ENCODE measurements around the gene ARHGAP42.

Gene ARHGAP42

GRCh38 chr11:100812517-100812916, 125.4 kb downstream of the ARHGAP42 start:
- CTCF ChIA-PET = no interaction called here
- POLR2A ChIA-PET = no interaction called here
- no peak for DNase-seq (ENCODE audit: extremely low spot score)
- no peak for TF ChIP-seq CTCF (IDR thresholded peaks at IDR 0.05; ENCODE audit: control extremely low read depth, extremely low read depth, low read depth, missing control alignments)

GRCh38 chr11:100815787-100816330, 128.8 kb downstream of the ARHGAP42 start:
- no peak for DNase-seq (ENCODE audit: extremely low spot score)
- ChIA-PET POLR2A (no interaction called here), CTCF (no interaction called here)
- TF ChIP-seq CTCF (IDR thresholded peaks at IDR 0.05; ENCODE audit: control extremely low read depth, extremely low read depth, low read depth, missing control alignments) = no peak

- TF ChIP-seq CTCF (IDR thresholded peaks at IDR 0.05; ENCODE audit: control extremely low read depth, extremely low read depth, low read depth, missing control alignments) = no peak
- no peak for DNase-seq (ENCODE audit: extremely low spot score)
- POLR2A ChIA-PET = no interaction called here
- CTCF ChIA-PET = interaction anchor here (1.9 kb wide), 1 partner anchor 31 kb away, joined by 4 read pairs; no protein-coding TSS in a partner anchor
These were observed 129.7 kb downstream of the ARHGAP42 start for GRCh38 chr11:100816823-100817222.

GRCh38 chr11:100817620-100818019, 130.5 kb downstream of the ARHGAP42 start:
- POLR2A ChIA-PET = no interaction called here
- no peak for TF ChIP-seq CTCF (IDR thresholded peaks at IDR 0.05; ENCODE audit: control extremely low read depth, extremely low read depth, low read depth, missing control alignments)
- DNase-seq (ENCODE audit: extremely low spot score) = no peak
- CTCF ChIA-PET = interaction anchor here (1.9 kb wide), 1 partner anchor 32 kb away, joined by 4 read pairs; no protein-coding TSS in a partner anchor

GRCh38 chr11:100820621-100821020, 133.5 kb downstream of the ARHGAP42 start:
- ChIA-PET CTCF (no interaction called here), POLR2A (no interaction called here)
- TF ChIP-seq CTCF (IDR thresholded peaks at IDR 0.05; ENCODE audit: control extremely low read depth, extremely low read depth, low read depth, missing control alignments) = no peak
- no peak for DNase-seq (ENCODE audit: extremely low spot score)

- TF ChIP-seq CTCF (IDR thresholded peaks at IDR 0.05; ENCODE audit: control extremely low read depth, extremely low read depth, low read depth, missing control alignments) = no peak
- CTCF ChIA-PET = no interaction called here
- no peak for DNase-seq (ENCODE audit: extremely low spot score)
- POLR2A ChIA-PET = no interaction called here
These were observed 134.1 kb downstream of the ARHGAP42 start for GRCh38 chr11:100821198-100821597.

GRCh38 chr11:100823360-100823759, 136.3 kb downstream of the ARHGAP42 start:
- no peak for TF ChIP-seq CTCF (IDR thresholded peaks at IDR 0.05; ENCODE audit: control extremely low read depth, extremely low read depth, low read depth, missing control alignments)
- ChIA-PET CTCF (no interaction called here), POLR2A (no interaction called here)
- no peak for DNase-seq (ENCODE audit: extremely low spot score)
